OCI-LY3 (cell line): ENCODE results near the gene DGKB.

Experiments
- H2AFZ ChIP-seq: fragments of 200-600, 300-600 bp; shearing (Covaris generic); 2 replicates; pipeline ENCODE4 v1.6.0; 2014; ENCODE audit warnings: antibody characterized with exemption, low read depth, low read length
- H3K27ac ChIP-seq: fragments of 200-600, 300-600 bp; sonication (generic); 2 replicates; pipeline ENCODE4 v1.5.1; 2014; ENCODE audit warnings: mild to moderate bottlenecking, low read length, moderate library complexity, mixed read lengths
- H3K27me3 ChIP-seq: fragments of 200-600, 300-600 bp; sonication (generic); 2 replicates; pipeline ENCODE4 v1.6.1; 2014; ENCODE audit warnings: low read depth, low read length, mixed read lengths
- H3K36me3 ChIP-seq: fragments of 200-600, 300-600 bp; sonication (generic); replicated peaks from 2 replicates; pipeline ENCODE3; 2014; ENCODE audit warnings: low read depth, low read length, mixed read lengths
- H3K4me1 ChIP-seq: fragments of 300-600, 200-600 bp; sonication (generic); 2 replicates; pipeline ENCODE4 v1.6.1; 2014; ENCODE audit warnings: low read length, mixed read lengths
- H3K4me2 ChIP-seq: fragments of 200-600, 300-600 bp; sonication (generic); 2 replicates; pipeline ENCODE4 v1.6.1; 2014; ENCODE audit warnings: low read length, mixed read lengths
- H3K4me3 ChIP-seq: fragments of 300-600, 200-600 bp; sonication (generic); 2 replicates; pipeline ENCODE4 v1.5.1; 2014; ENCODE audit warnings: antibody characterized with exemption, mild to moderate bottlenecking, low read length, moderate library complexity
- H3K79me2 ChIP-seq: fragments of 300-600, 200-600 bp; shearing (Covaris generic); 2 replicates; pipeline ENCODE4 v1.6.1; 2014; ENCODE audit warnings: mild to moderate bottlenecking, low read length, mixed read lengths
- H3K9ac ChIP-seq: fragments of 300-600, 200-600 bp; shearing (Covaris generic); 2 replicates; pipeline ENCODE4 v1.6.0; 2014; ENCODE audit warnings: mild to moderate bottlenecking, low read length, moderate library complexity
- H3K9me3 ChIP-seq: fragments of 200-600, 300-600 bp; shearing (Covaris generic); 2 replicates; pipeline ENCODE4 v1.6.1; 2014; ENCODE audit warnings: low read length, mixed read lengths; ENCODE audit not compliant: insufficient read depth
- H4K20me1 ChIP-seq: fragments of 200-600, 300-600 bp; sonication (generic); 2 replicates; pipeline ENCODE4 v1.6.1; 2016; ENCODE audit warnings: low read length, mixed read lengths; ENCODE audit not compliant: insufficient read depth
- EZH2phosphoT487 ChIP-seq: fragments of 200-600 bp; shearing (Covaris generic); IDR thresholded peaks from 2 replicates; pipeline ENCODE4 v1.6.1; 2018; ENCODE audit warnings: antibody characterized with exemption, mixed run types, low read depth
- TF ChIP-seq, protein P1 (sequence below): fragments of 200-600, 300-600 bp; sonication (generic); IDR thresholded peaks from 2 replicates; pipeline ENCODE4 v1.5.1; 2014; ENCODE audit warnings: antibody characterized with exemption, low read length, low read depth

Gene DGKB

DNA sequence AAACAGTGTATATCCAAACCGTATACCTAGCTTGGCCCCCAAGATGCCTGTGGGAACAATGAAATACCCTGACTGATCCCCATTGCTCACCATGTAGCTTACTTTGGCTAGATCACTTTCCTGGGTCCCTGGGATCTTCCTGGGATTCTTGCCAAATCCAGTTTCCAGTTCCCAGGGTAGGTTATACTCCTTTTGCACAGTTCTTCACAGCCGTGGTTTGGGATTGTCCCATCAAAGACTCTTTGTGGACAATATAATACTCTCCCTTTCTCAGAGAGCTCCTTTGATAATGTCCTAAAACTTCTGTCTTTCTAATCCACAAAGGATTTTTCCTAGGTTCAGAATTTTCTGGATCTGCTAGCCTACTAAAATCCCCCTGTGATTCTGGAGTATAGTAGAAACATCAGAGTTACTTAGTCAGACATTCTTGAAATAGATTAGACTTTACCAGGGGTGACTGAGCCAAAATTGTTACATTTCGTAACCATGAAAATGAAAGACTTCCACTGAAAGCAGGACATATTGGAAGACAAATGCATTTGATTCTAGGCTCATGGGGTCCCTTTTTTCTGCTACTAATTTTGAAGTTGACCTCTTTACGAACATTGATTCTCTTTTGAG, 524.8 kb downstream of the DGKB start:
- no peaks in the 10 kb centered on the region for H3K27me3 ChIP-seq
- H3K4me2 ChIP-seq, result no peak overlapping the region
- H3K9ac ChIP-seq, result no peak overlapping the region
- H3K9me3 ChIP-seq, result no peaks in the 10 kb centered on the region
- TF ChIP-seq, protein P1, sequence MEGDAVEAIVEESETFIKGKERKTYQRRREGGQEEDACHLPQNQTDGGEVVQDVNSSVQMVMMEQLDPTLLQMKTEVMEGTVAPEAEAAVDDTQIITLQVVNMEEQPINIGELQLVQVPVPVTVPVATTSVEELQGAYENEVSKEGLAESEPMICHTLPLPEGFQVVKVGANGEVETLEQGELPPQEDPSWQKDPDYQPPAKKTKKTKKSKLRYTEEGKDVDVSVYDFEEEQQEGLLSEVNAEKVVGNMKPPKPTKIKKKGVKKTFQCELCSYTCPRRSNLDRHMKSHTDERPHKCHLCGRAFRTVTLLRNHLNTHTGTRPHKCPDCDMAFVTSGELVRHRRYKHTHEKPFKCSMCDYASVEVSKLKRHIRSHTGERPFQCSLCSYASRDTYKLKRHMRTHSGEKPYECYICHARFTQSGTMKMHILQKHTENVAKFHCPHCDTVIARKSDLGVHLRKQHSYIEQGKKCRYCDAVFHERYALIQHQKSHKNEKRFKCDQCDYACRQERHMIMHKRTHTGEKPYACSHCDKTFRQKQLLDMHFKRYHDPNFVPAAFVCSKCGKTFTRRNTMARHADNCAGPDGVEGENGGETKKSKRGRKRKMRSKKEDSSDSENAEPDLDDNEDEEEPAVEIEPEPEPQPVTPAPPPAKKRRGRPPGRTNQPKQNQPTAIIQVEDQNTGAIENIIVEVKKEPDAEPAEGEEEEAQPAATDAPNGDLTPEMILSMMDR, result no peak
- no peak for TF ChIP-seq EZH2phosphoT487
- no peak overlapping the region for H3K4me3 ChIP-seq
- no peaks in the 10 kb centered on the region for H4K20me1 ChIP-seq
- H3K27ac ChIP-seq, result no peak overlapping the region
- H2AFZ ChIP-seq, result no peak overlapping the region
- H3K79me2 ChIP-seq, result no peaks in the 10 kb centered on the region
- no peaks in the 10 kb centered on the region for H3K4me1 ChIP-seq
- H3K36me3 ChIP-seq, result no peaks in the 10 kb centered on the region

DNA sequence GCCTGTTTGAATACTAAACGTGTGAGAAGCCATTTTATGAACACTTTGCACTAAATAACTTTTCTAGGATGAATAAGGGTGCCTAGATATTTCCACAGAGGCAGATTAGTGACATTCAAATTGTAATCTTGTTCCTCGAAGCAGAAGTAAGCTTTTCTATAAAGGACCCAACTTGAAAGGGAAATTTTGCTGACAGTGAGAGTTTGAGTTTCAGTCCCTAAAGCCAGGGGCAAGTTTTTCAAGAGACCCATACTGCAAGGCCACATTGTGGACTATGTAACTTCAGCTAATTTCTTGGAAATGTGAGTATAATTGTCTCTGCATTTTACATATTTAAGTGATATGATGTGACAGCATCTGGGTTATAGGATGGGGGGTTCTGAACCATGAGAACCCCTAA, 525.8 kb downstream of the DGKB start:
- no peaks in the 10 kb centered on the region for H4K20me1 ChIP-seq
- H3K9me3 ChIP-seq, result no peaks in the 10 kb centered on the region
- no peak overlapping the region for H3K9ac ChIP-seq
- H3K4me1 ChIP-seq, result no peaks in the 10 kb centered on the region
- H3K4me3 ChIP-seq, result no peak overlapping the region
- H2AFZ ChIP-seq, result no peak overlapping the region
- no peaks in the 10 kb centered on the region for H3K79me2 ChIP-seq
- no peak overlapping the region for H3K4me2 ChIP-seq
- no peaks in the 10 kb centered on the region for H3K36me3 ChIP-seq
- no peaks in the 10 kb centered on the region for H3K27me3 ChIP-seq
- H3K27ac ChIP-seq, result no peak overlapping the region
- TF ChIP-seq EZH2phosphoT487, result no peak
- TF ChIP-seq, protein P1, result no peak

DNA sequence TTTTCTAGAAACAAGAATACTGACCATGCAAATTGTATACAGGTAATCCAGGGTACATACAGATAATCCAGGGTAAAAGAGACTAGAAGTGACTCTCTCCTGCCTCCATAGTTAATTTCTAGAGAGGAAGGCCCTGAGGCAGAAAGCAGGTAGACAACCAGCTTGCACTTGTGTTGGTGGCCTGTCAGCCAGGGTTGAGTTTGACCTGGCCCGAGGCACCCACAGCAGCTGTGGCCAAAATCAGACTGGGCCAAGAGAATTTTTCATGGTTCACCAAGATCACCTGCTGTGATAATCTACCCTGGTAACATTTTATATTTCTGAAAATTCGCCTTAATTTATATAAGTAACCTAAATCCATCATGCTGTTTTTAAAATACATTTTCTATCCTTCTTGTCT, 526.6 kb downstream of the DGKB start:
- no peak overlapping the region for H3K4me3 ChIP-seq
- no peak for TF ChIP-seq EZH2phosphoT487
- TF ChIP-seq, protein P1, result no peak
- H2AFZ ChIP-seq, result no peak overlapping the region
- H3K27me3 ChIP-seq, result no peaks in the 10 kb centered on the region
- H3K27ac ChIP-seq, result no peak overlapping the region
- no peaks in the 10 kb centered on the region for H3K4me1 ChIP-seq
- H3K9me3 ChIP-seq, result no peaks in the 10 kb centered on the region
- no peaks in the 10 kb centered on the region for H4K20me1 ChIP-seq
- H3K4me2 ChIP-seq, result no peak overlapping the region
- no peaks in the 10 kb centered on the region for H3K79me2 ChIP-seq
- no peaks in the 10 kb centered on the region for H3K36me3 ChIP-seq
- no peak overlapping the region for H3K9ac ChIP-seq

DNA sequence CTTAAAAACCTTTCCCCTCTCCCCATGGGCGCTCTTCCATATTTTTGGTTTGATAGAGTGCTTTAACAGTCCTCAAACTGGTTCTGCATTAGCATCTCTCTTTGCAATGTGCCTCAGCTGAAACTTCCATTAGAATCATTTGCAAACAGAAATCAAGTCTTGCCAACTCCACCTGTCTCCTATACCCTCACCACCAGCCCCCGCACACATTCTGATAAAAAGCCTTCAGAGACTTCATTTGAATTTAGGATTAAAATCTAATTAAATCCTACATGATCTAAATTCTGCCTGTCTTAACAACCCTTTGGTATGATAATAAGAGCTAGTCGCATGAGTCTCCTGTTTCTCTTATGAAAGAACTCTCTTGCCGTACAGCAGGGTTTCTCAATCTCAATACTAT, 528.2 kb downstream of the DGKB start:
- H3K9me3 ChIP-seq, result no peaks in the 10 kb centered on the region
- no peak overlapping the region for H3K4me3 ChIP-seq
- no peak overlapping the region for H2AFZ ChIP-seq
- H3K79me2 ChIP-seq, result no peaks in the 10 kb centered on the region
- no peak overlapping the region for H3K4me2 ChIP-seq
- H3K9ac ChIP-seq, result no peak overlapping the region
- H3K27ac ChIP-seq, result no peak overlapping the region
- H3K36me3 ChIP-seq, result no peaks in the 10 kb centered on the region
- H4K20me1 ChIP-seq, result no peaks in the 10 kb centered on the region
- H3K4me1 ChIP-seq, result no peaks in the 10 kb centered on the region
- no peaks in the 10 kb centered on the region for H3K27me3 ChIP-seq
- TF ChIP-seq, protein P1, result no peak
- TF ChIP-seq EZH2phosphoT487, result no peak
